NK-92 treated with Interleukin-12 subunit alpha and Interleukin-12 subunit beta, amount 100 ng/mL, for 24 hours (cell line): ENCODE data around the gene GABRD.

Experiments used
- DNase-seq: peaks from one replicate; lab custom pipeline; 2025; lab: John Stamatoyannopoulos, UW

GABRD gene

DNA sequence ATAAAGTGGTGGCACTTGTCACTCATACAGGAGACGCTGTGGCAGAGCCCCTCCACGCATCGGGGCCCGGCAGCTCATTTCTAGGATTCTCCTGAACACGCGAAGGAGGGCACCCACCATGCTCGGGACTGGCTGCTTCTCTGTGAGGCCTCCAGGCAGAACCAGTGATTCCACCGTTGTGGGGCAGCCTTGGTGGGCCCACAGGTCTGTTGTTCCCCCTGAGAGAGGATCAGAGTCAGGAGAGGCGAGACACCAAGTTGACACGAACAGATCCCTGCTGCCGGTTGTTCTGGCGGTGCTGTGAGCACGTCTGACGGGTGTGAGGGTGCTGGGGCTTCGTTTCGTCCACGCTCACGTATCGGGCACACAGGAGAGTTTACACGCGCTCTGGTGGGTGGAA is 57.7 kb downstream of the GABRD start:
- DNase-seq = no peak

DNA sequence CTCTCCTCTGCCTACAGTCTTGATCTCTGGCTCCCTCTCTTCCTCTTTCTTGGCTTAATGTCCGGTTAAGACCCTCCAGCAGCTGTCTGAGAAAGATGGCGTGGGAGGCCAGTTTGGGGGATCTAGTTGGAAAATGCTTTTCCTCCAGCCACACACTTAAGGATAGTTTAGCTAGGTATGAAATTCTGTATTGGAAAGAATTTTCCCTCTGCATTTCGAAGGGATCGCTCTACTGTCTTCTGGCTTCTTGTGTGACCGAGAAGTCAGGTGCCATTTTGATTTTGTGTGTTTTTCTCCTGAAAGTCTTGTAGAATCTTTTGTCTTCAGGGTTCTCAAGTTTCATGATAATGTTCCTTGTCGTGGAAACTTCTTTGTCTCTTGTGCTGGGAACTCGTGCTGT is 59.0 kb downstream of the GABRD start:
- DNase-seq = no peak

DNA sequence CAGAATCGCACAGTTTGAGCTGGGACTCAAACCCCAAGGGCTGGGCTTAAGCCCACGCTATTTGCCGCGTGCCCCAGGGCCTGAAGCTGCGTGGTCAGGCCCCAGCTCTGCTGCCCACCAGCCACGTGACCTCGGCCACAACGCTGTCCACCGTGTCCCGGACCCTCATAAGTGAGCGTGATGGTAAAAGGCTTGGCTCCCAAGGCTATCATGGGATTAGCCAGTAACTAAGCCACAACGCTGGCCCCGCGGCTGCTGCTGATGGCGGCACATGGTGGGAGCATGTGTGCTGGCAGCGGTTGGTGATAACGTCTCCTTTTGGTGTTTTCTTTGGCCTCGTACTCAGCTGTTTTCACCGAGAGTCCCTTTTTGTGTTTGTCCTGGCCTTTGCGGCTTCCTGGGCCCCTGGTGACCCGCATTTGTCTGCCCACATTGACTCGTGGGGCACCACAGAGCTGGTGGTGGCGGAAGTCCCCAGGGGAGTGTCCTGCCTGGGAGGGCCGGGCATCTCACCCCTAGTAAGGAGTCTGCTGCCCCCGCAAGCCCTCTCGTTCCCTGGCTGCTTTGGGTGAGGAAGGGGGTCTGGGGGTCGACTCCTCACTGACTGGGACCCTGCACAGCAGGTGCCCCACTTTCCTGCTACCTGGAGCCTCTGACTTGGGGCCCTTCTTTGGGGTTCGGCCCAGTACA is 60.4 kb downstream of the GABRD start:
- DNase-seq = no peak

DNA sequence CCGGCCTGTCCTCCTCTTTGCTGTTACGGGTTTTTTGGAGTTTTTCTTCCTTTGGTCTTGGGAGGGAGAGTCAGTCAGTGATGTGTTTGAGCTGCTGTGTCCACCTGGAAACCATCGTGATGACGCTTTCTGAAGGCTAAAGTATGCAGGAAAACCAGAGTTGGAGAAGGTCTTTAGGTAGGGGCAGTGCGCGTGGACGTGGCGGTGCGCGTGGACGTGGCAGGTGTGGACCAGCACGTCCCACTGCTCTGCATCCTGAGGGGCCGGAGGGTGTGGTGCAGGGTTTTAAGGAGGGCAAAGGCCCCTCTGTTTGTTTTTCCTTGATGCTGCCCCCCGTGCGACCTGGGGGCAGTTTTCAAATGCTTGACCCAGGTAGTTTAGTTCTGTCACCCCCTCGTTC is 61.0 kb downstream of the GABRD start:
- DNase-seq = no peak
